ENCODE measurements around the gene STXBP3.

STXBP3 gene

DNA sequence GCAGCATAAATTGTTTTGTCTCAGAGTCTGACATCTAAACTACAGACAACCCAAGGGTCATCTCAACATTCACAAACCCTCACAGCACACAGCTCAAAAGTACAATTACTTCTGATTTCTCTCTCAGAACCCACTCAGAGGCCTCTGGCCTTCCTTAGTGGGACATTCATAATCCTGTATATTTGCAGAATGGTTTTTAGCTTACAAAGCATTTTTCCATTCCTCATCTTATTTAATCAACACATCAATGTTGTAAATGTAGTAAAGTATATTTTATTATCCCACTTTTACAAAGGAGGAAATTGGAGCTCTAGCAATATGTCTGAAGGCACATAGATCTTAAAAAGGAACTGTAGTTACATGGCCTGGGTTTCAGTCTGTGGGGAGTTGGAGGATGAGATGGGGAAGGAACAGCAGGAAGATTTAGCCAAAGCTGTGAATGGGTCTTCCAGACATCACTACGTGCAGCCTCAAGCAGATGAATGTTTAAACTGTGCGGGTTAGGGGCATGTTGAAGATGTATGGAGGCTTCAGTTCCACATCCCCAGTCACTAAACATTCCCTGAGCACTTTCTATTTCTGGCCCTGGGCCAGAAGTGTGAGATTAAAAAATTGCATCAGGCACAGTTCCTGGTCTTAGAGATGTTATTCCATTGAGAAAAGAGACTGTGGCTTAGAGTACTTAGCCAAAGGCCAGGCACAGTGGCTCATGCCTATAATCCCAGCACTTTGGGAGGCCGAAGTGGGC is 97.1 kb downstream of the STXBP3 start:
- DNase-seq (ENCODE audit: low read depth in 2 of 2) = no peak

GRCh38 chr1:108845446-108845845 is 99.0 kb downstream of the STXBP3 start:
- no peak for DNase-seq (ENCODE audit: low read depth in 2 of 2)

DNA sequence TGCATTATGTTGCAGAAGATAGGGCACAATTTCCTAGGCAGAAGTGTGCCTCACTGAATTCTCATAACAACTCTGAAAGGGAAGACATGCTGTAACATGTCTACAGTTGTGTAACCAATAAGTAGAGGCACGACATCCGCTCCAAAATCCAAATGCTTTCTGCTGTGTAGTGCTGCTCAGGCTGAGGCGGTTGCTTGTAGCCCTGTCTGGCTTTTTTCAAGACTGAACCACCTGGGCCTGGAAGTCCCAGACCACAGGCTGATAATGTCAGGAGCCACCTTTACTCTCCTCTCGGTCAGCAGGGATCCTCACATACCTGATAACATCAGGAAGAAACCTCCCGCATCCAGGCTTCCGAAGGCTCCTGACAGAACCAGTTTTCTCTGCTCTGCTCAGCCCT is 99.5 kb downstream of the STXBP3 start:
- DNase-seq (ENCODE audit: low read depth in 2 of 2) = no peak

- DNase-seq (ENCODE audit: low read depth in 2 of 2) = no peak
These were observed 101.0 kb downstream of the STXBP3 start for GRCh38 chr1:108847494-108847893.

GRCh38 chr1:108848806-108849205 is 102.3 kb downstream of the STXBP3 start:
- DNase-seq (ENCODE audit: low read depth in 2 of 2) = no peak

- no peak for DNase-seq (ENCODE audit: low read depth in 2 of 2)
These were observed 104.5 kb downstream of the STXBP3 start for GRCh38 chr1:108850929-108851328.

- DNase-seq (ENCODE audit: low read depth in 2 of 2) = no peak
These were observed 105.1 kb downstream of the STXBP3 start for GRCh38 chr1:108851567-108851966.

GRCh38 chr1:108852221-108852975 is 105.9 kb downstream of the STXBP3 start:
- no peak for DNase-seq (ENCODE audit: low read depth in 2 of 2)

- DNase-seq (ENCODE audit: low read depth in 2 of 2) = no peak
These were observed 107.9 kb downstream of the STXBP3 start for GRCh38 chr1:108854221-108855019.

DNA sequence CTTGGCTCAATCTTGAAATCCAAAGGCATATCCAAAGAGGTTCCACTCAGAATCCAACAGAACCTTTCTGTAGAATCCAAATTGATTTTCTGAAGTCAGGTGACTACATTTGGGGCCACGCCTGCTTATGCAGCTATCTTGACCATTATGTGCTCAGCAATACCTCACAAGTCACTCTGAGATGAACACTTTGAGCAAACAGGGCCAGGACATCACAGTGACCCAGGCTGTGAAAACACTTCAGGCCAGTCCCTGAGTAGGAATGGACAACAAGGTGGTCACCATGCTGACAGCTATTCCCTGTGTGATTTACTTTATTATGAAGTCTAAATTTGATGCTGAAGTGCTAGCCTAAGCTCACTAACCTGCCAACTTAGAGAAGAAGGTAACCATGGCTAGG is 110.5 kb downstream of the STXBP3 start, which contains the start of gene AKNAD1:
Gene AKNAD1 (minus strand): TSS at position 101 of the 400 bp plus-strand sequence. CDS start 4,430 bp downstream, outside the sequence.
- no peak for DNase-seq (ENCODE audit: low read depth in 2 of 2)

GRCh38 chr1:108858230-108858950 is 111.9 kb downstream of the STXBP3 start:
- DNase-seq (ENCODE audit: low read depth in 2 of 2) = no peak
